ENCODE results near the gene ATP6V0A1.

- TF ChIP-seq CTCF (IDR thresholded peaks at IDR 0.05): no peak
- TF ChIP-seq EP300 (IDR thresholded peaks at IDR 0.05): no peak
- no peak for TF ChIP-seq POLR2A (IDR thresholded peaks at IDR 0.05)
These were observed 60.3 kb downstream of the ATP6V0A1 start for GRCh38 chr17:42518755-42519545.

Measured in tibial nerve (tissue), 4 donors.